OCI-LY1 (cell line): ENCODE measurements around the gene RAB3IL1.

Source experiments
- CTCF ChIP-seq: fragments of 200-600 bp; sonication (generic), shearing (Covaris generic); IDR thresholded peaks from 2 replicates; pipeline ENCODE4 v1.5.1; 2017; ENCODE audit warnings: mild to moderate bottlenecking, antibody characterized with exemption, low read length, moderate library complexity, mixed read lengths
- EZH2 ChIP-seq: fragments of 200-600 bp; sonication (generic), shearing (Covaris generic); IDR thresholded peaks from 2 replicates; pipeline ENCODE4 v1.8.0; 2017; ENCODE audit warnings: borderline replicate concordance, mixed run types, mild to moderate bottlenecking, antibody characterized with exemption, low read length, moderate library complexity, mixed read lengths

- no peak for TF ChIP-seq CTCF
- no peak for TF ChIP-seq EZH2
Observed at GRCh38 chr11:61866231-61866957, 51.0 kb downstream of the RAB3IL1 start.
